Stimulated activated CD8-positive, alpha-beta memory T cell treated with anti-CD3 and anti-CD28 coated beads, Interleukin-7, amount 100 ng/mL, for 24 hours (primary cell): ENCODE data around the gene MAP3K2.

ENCODE experiments used
- DNase-seq: peaks from one replicate; pipeline ENCODE4 v3.0.0-alpha.2; 2020; ENCODE audit warnings: low read depth

Gene MAP3K2

DNA sequence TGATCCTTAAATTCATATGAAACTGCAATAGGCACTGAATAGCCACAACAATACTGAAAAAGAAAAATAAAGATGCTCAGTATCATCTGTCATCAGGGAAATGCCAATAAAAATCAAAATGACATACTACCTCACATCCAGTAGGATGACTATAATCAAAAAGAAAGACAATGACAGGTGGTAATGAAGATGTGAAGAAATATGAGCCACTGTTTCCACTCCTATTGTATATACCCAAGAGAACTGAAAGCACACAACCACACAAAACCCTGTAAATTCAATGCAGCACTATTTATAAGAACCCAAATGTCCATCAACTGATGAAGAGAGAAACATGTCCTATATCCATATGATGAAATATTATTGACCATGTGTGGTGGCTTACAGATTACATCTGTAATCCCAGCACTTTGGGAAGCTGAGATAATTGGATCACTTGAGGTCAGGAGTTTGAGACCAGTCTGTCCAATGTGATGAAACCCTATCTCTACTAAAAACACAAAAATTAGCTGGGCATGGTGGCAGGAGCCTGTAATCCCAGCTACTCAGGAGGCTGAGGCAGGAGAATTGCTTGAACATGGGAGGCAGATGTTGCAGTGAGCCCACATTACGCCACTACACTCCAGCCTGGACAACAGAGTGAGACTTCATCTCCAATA is 39.9 kb downstream of the MAP3K2 start:
- DNase-seq: no peak

DNA sequence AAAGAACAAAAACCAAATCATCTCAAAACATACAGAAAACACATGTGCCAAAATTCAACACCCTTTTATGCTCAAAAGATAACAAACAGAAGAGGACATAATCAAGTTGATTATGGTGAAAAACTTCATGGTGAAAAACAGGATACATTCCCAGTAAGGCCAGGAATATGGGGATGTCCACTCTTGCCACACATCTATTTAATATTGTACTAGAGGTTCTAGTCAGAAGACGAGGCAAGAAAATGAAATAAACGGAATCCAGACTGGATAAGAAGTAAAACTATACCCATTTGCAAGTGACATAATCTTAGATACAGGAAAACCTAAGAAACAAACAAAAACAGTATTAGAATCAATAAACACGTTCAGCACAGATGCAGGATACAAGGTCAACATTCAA is 40.8 kb downstream of the MAP3K2 start:
- no peak for DNase-seq

DNA sequence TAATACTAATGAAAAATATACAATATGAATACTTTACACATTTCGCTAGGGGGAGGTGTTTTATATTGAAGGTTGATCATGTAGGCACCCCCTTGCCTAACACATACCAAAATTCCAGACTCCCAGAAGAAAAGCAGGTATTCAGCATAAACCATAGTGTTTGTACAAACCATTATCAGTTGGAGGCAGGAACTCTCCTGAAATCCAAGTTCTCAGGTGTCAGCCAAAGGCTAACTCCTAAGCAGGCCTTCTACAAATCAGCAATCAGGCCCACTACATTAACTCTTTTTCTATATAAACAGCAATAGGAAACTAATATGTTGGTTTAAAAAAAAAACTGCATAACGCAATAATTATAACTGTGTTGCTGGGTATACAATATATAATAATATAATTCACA is 44.5 kb downstream of the MAP3K2 start:
- DNase-seq: no peak

DNA sequence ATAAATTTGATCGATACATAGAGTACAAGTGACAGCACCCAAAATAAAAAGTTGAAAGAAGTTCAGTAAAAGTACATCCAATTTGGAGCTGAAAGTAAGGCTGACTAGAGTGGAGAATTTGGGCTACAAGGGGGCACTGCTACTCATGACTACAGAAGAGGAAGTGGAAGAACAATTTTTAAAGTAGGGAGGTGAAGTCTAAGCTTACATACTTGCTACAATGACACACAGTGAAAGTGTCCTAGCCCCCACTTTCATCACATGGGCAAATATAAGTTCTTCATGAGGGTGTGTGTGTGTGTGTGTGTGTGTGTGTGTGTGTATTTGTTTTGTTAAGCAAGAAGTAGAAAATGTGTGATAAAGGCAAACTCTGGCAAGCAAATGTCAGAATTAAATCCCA is 45.7 kb downstream of the MAP3K2 start:
- no peak for DNase-seq

DNA sequence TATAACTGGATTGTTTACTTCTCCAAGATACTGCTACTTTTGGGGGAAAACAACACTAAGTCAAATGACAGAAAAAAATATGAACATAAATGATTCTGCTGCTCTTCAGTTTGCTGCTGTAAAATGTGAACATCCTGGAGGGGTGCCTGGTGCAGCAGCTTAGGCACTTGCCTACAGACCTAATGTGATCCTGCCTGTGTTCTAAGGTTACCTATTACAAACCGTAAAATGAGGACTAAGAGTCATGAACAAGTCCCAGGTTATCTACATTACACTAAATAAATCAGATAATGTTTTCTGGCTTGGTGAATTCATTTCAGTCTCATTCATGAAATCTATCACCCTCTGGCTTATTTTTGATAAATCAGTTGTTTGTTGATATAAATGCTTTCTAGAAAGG is 55.4 kb downstream of the MAP3K2 start:
- DNase-seq: no peak

DNA sequence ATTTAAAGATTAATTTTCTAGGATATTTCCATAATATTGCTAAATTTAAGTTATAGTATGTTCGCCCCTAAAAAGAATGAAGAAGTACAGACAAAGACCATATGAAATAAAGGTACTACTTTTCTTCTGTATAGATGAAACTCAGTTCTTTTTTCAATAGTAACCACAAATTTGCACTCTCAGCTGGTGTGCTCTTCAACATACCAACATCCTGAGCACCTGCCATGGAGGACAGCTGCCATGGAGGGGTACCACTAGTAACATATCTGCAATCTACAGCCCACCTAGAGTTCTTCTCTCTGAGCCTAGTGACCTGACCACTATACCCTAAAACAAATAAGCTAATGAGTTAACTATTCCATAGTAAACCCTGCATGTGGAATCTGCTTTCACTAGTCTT is 57.0 kb downstream of the MAP3K2 start:
- no peak for DNase-seq

DNA sequence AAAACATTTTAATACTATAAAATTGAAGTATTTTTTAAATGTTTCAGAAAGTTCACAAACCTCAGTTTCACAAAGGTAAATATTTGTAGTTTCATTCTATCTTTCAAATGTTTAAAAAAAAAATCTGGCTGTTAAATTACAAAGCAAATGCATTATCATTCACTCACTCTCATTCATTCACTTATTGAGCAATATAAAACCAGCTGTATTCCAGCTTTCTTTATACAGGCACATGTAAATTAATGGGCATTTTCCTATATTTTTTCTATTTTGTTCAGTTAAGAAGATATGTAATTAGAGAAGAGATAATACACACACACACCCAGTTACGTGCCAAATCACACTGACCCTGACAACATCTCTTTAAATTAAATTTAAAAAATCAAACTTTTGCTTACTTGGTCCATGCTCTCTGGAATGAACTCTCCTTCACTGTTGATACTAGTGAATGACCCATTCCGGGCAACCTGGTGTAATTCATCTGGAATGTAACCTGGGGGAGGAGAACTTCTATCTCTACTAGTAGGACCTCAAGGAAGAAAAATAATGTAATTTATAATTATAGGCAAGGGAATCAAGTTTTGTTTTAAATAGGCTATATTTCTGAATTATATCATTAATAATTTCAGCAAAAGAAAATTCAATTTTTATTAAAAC is 61.4 kb downstream of the MAP3K2 start:
- DNase-seq: no peak

DNA sequence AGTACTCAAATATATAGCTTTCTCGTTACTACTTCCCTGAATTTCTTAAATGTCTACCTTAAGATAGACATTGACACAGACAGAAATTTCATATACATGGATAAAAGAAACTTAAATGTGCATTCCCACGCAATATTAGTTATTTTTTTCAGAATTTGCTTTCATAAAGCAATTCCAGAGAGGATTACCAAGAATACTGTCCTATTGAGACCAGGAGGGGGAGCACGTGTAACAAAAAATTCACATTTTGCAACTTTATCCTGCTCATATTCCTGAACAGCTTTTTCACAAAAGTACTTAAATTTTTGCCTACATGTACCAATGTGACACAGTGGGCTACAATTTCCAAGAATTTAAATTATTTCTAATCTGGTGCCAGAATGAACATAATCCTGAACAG is 63.1 kb downstream of the MAP3K2 start:
- no peak for DNase-seq

DNA sequence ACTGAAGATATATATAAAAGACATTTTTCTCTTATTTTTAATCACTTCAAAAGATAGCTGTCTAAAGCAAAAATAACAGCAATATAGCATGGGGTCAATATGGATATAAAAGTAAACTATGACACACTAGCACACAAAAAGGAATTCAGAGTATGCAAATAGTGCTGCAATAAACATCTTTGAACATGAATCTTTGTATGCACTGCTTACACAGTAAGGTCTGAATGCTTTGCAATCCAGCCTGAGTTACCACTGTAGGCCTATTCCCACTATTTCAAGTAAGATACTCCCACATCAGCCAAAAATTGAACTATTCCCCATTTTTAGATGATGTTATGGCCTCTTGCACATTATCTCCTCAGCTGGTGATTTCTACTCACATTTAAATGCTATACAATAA is 66.5 kb downstream of the MAP3K2 start:
- no peak for DNase-seq

DNA sequence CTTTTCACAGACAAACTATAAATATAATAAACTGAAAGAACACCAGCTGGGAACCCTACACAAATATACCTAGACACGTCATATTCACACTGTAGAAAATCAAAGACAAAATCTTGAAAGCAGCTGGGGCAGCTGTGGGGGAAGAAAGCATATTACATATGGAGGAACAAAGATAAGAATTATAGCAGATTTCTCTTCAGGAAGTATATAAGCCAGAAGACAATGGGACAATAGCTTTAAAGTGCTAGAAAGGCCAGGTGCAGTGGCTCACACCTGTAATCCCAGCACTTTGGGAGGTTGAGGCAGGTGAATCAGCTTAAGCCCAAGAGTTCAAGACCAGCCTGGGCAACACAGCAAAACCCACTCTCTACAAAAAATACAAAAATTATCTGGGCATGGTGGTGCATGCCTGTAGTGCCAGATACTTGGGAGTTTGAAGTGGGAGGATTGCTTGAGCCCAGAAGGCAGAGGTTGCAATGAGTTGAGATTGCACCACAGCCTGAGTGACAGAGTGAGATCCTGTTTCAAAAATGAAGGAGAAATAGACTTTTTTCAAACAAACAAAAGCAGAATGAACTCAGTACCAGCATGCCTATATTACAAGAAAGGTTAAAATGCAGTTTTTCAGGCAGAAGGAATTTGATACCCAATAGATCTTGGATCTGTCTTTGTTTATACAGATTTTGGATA is 67.0 kb downstream of the MAP3K2 start:
- no peak for DNase-seq

DNA sequence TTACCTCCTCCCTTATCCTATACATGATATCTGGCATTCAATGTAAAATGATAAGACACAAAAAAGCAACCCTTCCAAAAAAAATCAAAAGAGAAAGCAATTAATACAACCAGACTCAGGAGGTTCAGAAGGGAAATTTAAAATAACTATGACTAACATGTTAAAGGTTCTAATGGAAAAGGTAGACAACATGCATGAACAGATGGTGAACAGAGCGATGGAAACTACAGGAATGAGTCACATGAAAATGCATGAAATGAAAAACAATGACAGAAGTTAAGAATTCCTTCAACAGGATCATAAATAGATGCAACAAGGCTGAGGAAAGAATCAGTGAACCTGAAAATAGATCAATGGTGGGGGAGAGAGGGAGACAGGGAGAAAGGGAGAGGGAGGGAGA is 67.7 kb downstream of the MAP3K2 start:
- DNase-seq: no peak

DNA sequence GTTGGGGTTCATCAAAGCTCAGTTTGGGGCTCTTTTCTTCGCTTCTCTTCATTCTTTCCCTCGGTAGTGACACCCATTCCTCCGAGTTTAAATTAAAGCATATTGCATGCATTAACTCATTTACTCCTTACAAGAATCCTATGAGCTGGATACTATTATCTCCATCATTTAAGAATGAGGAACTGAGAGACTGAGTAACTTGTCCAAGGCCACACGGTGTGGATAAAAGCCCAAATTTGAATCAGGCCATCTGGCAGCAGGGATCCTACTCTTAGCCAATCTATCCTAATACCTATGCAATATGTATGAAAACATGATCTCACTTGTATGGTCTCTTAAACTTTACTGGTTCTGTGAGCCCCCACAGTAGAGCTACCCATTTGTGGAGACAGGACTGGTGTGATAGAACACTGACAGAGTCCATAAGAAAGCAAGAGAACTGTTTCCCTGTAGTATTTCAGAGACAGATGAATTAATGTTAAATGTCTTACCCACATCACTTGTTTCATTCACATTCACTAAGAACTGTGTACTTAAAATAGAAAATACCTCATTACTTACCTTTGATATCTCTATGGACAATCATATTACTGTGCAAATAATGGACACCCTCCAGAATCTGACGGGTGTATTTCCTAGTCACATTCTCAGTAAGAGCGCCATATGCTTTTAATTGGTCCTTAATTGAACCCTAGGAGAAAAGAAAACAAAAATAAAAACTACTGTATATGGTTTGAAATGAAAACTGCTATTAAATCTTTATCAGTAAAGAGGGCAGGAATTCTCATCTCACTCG is 73.4 kb downstream of the MAP3K2 start:
- DNase-seq: no peak

DNA sequence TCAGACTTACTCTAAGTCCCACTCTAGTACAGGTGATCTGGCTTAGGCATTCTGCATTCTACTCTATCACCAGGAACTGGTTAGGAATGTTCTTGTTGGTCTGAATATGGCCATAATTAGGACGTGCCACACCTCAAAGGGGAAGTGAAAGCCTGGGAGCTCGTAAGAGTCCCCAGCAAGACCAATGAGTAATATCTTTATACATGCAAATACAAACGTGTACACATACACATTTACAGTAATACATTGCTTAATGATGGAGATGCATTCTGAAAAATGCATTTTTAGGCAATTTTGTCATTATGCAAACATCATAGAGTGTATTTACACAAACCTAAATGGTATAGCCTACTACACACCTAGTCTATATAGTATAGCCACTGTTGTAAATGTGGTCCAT is 74.4 kb downstream of the MAP3K2 start:
- DNase-seq: no peak

DNA sequence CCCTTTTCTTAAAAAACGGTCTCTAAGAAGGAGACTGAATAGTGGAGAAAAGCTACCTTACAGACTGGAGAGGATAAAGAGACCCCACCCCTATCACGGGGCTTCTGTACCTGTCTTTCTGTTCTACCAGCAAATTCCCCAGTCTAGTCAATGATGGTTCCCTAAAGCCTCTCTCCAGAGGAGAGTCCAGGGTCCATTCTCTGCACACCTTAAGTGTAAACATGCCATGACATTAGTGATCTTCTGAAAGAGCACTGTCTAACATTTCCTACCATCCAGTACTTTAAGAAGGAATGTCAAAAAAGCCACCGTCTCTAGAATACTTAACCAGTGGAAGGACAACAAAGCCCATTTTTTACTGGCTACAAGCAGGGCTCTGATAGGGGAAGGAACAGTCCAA is 76.8 kb downstream of the MAP3K2 start:
- no peak for DNase-seq

DNA sequence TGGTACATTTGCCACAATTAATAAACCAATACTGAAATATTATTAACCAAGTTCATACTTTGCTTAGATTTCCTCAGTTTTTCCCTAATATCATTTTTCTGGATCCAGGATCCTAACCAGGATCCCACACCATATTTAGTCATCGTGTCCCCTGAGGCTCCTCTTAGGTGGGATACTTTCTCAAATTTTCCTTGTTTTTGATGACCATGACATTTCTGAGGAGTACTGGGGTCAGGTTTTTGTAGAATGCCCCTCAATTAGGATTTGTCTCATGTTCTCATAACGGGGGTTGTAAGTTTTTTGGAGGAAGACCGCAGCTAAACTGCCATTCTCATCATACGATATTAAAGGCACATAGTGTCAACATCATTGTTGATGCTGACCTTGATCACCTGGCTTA is 78.3 kb downstream of the MAP3K2 start:
- DNase-seq: no peak

DNA sequence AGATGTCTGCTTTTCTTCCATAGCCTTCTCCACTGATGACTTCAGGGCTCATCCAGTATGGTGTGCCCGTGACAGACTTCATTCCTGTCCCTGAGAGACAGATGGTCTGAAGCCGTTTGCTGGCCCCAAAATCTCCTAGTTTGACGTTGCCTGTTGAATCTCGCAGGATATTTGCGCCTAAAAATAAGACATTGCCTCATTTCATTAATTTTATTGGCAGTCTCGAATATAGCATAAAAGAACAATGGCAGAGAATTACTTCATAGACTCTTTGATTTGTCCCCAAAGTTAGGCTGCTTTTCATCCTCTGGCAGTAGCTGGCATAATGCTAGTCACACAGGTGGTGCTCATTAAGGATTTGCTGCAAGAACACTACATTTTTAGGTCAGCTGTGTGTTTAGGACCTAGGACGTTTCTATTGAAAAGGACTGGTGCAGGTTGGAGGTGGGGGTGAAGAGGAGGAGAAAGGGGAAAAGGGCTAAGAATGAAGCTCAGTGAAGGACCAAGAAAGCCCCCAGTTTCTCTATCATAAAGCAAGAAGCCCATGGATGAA is 79.1 kb downstream of the MAP3K2 start:
- no peak for DNase-seq

DNA sequence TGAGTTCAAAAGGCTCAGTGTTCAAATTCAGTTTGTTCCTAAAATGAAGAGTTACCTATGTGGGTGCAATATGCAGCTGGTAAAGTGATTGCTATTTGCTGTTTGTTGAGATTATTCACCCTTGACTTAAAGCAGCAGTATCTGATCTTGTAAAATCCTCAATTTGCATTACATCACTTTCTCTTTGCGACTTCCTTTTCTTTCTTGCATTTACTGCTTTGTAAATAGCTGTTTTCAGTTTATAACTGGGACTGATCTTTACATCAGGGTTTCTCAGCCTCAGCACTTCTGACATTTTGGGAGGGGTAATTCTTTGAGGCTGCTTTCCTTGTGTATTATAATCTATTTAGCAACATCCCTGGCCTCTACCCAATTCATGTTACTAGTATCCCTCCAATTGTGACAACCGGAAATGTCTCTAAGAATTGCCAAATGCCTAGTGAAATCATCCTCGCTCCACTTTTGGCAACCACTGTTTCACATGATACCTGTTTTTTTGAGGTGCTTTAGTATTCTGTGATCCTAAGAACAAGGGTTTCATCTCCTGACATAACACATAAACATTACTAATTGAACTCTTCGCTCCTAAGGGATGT is 81.7 kb downstream of the MAP3K2 start:
- DNase-seq: no peak

DNA sequence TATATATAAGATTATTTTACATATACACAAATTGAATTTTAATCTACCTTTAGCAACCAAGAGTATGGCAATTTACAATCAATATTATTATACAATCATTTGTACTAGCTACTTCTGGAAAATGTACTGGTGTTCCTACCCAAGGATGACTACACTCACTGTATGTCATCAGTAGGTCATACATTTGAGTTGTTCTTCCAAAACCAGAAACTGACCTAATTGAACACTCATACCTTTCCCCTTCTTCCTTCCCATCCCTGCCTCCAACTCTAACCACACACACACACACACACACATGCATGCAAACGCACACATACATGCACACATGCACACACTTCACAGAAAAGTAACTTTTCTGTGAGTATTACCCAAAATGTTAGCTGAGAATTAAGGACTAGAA is 85.6 kb downstream of the MAP3K2 start:
- no peak for DNase-seq

DNA sequence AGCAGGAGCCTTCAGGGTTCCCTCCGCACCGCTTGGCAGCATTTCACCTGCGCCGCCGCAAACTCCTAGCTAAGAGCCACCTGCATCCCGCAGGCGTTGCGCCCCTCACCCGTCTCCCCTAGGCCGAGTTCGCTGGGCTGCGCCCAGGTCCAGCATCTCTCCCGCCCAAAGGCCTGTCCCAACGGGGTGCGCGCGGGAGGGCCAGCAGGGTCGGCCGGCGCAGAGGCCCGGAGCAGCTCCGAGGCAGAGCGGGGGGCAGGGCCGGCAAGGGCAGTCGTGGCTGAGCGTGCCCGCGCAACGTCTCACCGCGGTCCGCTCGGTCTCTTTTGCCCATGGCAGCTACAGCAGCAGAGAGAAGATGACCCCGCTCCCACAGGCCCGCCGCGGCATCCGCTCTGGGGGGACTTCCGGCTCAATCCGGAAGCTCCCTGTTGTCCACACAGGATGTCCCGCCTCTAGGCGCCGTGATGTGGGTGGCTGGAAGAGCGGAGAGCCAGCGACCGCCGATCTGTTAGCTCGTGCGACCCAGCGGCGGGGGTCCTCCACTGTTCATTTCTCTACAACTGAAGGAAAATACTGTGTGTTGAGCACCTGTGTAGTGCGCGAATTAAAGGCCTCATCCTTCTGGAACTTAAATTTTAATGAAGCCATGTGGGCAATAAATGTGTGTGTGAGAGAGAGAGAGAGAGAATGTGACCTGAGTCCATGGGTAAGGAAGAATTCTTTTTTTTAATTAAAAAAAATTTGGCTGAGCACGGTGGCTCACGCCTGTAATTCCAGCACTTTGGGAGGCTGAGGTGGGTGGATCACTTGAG is 93.8 kb downstream of the MAP3K2 start, which contains the start of gene ERCC3:
Gene ERCC3, minus strand, starts transcription at position 397 of the 815 bp plus-strand sequence. Its CDS starts 63 bp downstream, at position 334.
- peak; percentile 74 for DNase-seq

DNA sequence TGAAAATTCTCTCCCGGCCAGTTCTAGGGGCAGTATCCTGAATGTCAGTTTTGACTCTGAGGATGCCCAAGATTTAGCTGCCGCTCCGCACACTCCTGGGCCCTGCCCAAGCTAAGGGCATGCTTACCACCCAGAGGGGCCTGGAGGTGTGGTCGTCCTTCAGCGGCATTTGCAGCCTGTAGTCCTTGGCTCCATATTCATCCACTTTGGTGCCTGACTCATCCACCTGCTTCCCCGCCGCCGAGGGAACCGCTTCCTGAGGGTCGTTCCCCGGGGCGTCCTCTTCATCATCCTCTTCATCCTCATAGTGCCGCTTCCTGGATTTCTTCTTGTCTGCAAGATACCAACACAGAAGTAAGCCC is 94.4 kb downstream of the MAP3K2 start:
- DNase-seq: peak; percentile 1

DNA sequence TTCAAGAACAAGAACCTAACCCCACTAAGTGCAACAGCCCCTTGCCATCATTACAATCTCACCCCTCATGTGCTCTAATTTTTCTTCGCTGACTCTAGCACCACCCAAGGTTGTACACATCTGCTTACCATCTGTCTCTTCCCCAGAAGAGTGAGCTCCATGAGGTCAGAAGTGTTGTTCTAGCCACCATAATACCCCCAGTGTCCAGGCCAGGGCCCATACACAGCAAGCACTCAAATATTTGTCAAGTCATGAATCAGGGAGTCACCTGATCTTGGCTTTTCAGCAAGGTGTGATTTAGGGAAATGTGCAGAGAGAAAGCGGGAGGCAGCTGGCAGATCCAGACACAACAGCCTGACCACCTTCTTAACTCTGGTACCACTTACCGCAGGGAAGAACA is 99.5 kb downstream of the MAP3K2 start:
- no peak for DNase-seq
